Activated CD8-positive, alpha-beta memory T cell treated with anti-CD3 and anti-CD28 coated beads, Interleukin-2, amount 50 U/mL, for 1 hour (primary cell): ENCODE data around the gene SPCS1.
A peak's percentile ranks its signal among the peaks of the same experiment; 100 is the strongest.
"Not testable (repeated sequence)": the region's sequence is repeated elsewhere in the genome, so short reads cannot be mapped to it uniquely, and the experiment has no call there.

Source experiments
- DNase-seq: peaks from one replicate; pipeline ENCODE4 v3.0.0-alpha.2; 2020; ENCODE audit errors: extremely low read depth

The SPCS1 gene

GRCh38 chr3:52705688-52706686 is at the start of gene SPCS1, which contains the start of gene GLT8D1:
Gene SPCS1, plus strand, starts transcription at chr3:52706106. Its CDS starts 141 bp downstream, at chr3:52706247.
Gene GLT8D1, minus strand, starts transcription at chr3:52705791. Its CDS starts 5,331 bp downstream, at chr3:52700460.
- peak; percentile 57 for DNase-seq

GRCh38 chr3:52660046-52660445 is 45.9 kb upstream of the SPCS1 start:
- DNase-seq = no peak

GRCh38 chr3:52663098-52663497 is 42.8 kb upstream of the SPCS1 start:
- no peak for DNase-seq

- peak; percentile 7 for DNase-seq
Measured at GRCh38 chr3:52670621-52671521, 35.0 kb upstream of the SPCS1 start.

GRCh38 chr3:52671676-52672075 is 34.2 kb upstream of the SPCS1 start:
- no peak for DNase-seq

GRCh38 chr3:52676201-52676600 is 29.7 kb upstream of the SPCS1 start:
- DNase-seq = not testable (repeated sequence)

- DNase-seq = no peak
Measured at GRCh38 chr3:52678265-52679198, 27.4 kb upstream of the SPCS1 start.

GRCh38 chr3:52679199-52679538 is 26.7 kb upstream of the SPCS1 start:
- DNase-seq = no peak

- no peak for DNase-seq
Measured at GRCh38 chr3:52679811-52680210, 26.1 kb upstream of the SPCS1 start.

GRCh38 chr3:52681596-52681995 is 24.3 kb upstream of the SPCS1 start:
- no peak for DNase-seq

- no peak for DNase-seq
Measured at GRCh38 chr3:52682016-52682415, 23.9 kb upstream of the SPCS1 start.

- no peak for DNase-seq
Measured at GRCh38 chr3:52683611-52684010, 22.3 kb upstream of the SPCS1 start.

GRCh38 chr3:52684184-52684583 is 21.7 kb upstream of the SPCS1 start:
- no peak for DNase-seq

GRCh38 chr3:52685285-52685708 is 20.6 kb upstream of the SPCS1 start:
- no peak for DNase-seq

GRCh38 chr3:52685709-52686691 is 19.9 kb upstream of the SPCS1 start, which contains the start of the genes GNL3 and PBRM1:
Gene GNL3, plus strand, starts transcription at chr3:52686032. Its CDS starts 61 bp downstream, at chr3:52686093.
Gene PBRM1, minus strand, starts transcription at chr3:52685913.
- peak; percentile 66 for DNase-seq

GRCh38 chr3:52688266-52688665 is 17.6 kb upstream of the SPCS1 start:
- no peak for DNase-seq

- no peak for DNase-seq
Measured at GRCh38 chr3:52689151-52689550, 16.8 kb upstream of the SPCS1 start.

- DNase-seq = no peak
Measured at GRCh38 chr3:52690560-52690959, 15.3 kb upstream of the SPCS1 start.

GRCh38 chr3:52693071-52693470 is 12.8 kb upstream of the SPCS1 start:
- DNase-seq = no peak
